Measurements from ENCODE around the gene MND1. TPM values are rescaled to one million over a fixed set of nuclear protein-coding genes. Genes with fewer than 3 reads are reported as not detected.

The MND1 gene
- total RNA-seq, 1 donor from 2014 or later: 9.7 TPM

DNA sequence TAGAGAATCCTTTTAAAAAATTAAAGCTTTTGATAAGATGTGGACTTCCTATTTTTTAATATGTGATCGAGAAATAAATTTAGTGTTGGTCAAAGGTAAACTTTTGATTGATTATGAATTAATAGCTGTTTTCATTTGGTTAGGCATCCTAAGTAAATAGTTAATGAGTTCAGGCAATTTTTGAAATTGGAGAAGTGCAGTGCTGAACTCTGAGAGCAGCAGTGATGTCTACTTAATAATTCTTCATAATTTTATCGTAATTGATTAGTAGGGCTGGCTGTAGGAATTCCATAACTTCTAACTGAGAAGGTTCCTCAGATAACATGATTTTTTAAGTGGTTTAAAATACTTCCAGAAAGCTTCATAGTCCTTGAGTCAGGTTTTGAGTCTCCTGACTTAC is 1.5 kb downstream of the MND1 start:
- no peak for DNase-seq (ENCODE audit: low spot score, unreplicated experiment)
- Mint-ChIP-seq H3K27me3 (peaks cover 12% of the 10 kb centered on the region), H3K4me3 (ENCODE audit: low read depth) (peak overlapping the region; percentile 79), H3K27ac (peak overlapping the region; percentile 85), H3K4me1 (ENCODE audit: low read depth) (peaks cover 23% of the 10 kb centered on the region), H3K9me3 (ENCODE audit: low read depth) (no peaks in the 10 kb centered on the region), H3K36me3 (ENCODE audit: insufficient read depth) (no peaks in the 10 kb centered on the region)
- TF ChIP-seq, protein P1, sequence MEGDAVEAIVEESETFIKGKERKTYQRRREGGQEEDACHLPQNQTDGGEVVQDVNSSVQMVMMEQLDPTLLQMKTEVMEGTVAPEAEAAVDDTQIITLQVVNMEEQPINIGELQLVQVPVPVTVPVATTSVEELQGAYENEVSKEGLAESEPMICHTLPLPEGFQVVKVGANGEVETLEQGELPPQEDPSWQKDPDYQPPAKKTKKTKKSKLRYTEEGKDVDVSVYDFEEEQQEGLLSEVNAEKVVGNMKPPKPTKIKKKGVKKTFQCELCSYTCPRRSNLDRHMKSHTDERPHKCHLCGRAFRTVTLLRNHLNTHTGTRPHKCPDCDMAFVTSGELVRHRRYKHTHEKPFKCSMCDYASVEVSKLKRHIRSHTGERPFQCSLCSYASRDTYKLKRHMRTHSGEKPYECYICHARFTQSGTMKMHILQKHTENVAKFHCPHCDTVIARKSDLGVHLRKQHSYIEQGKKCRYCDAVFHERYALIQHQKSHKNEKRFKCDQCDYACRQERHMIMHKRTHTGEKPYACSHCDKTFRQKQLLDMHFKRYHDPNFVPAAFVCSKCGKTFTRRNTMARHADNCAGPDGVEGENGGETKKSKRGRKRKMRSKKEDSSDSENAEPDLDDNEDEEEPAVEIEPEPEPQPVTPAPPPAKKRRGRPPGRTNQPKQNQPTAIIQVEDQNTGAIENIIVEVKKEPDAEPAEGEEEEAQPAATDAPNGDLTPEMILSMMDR (IDR thresholded peaks at IDR 0.05; ENCODE audit: unreplicated experiment): no peak

DNA sequence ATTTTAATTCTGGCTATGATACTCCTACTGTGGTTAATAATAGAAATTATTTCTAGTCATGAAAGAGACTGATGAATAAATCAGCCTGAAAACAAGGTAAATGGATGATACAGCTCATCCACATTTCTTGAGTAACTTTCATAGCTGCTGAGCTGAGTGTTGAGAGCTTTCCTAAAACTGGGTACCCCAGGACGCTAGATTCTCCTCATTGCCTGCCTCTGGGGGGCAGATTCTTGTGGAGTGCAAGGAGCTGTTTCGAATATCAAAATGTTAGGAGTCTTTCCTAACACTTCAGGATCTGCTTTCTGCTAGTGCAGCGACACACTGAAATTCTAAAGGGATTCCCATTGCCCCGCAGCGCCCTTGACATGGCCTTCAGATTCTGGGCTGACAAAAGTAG is 2.1 kb downstream of the MND1 start:
- TF ChIP-seq, protein P1 (IDR thresholded peaks at IDR 0.05; ENCODE audit: unreplicated experiment): no peak
- H3K9me3 Mint-ChIP-seq (ENCODE audit: low read depth): no peaks in the 10 kb centered on the region
- H3K27me3 Mint-ChIP-seq: peaks cover 12% of the 10 kb centered on the region
- peak overlapping the region; percentile 44 for H3K27ac Mint-ChIP-seq
- no peaks in the 10 kb centered on the region for H3K36me3 Mint-ChIP-seq (ENCODE audit: insufficient read depth)
- DNase-seq (ENCODE audit: low spot score, unreplicated experiment): no peak
- H3K4me3 Mint-ChIP-seq (ENCODE audit: low read depth): no peak overlapping the region
- peaks cover 23% of the 10 kb centered on the region for H3K4me1 Mint-ChIP-seq (ENCODE audit: low read depth)

DNA sequence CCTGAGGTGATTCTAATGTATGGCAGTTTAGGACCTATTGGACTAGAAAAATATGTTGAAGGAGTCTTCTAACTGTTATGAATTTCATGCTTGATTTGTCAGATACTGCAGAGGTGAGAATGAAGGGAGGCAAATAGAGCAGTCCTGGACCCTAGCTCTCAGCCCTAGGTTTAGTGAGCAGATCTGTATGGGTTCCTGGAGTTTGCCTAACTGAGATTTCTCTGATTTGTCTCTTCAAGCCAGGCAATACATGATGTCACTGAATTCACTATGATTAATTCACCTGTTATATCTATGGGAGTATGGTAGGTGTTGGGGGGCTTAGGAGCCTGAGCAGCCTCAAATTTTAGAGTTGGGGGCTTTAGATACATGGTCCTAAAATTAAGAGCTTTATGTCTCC is 2.6 kb downstream of the MND1 start:
- no peaks in the 10 kb centered on the region for H3K9me3 Mint-ChIP-seq (ENCODE audit: low read depth)
- no peak overlapping the region for H3K4me3 Mint-ChIP-seq (ENCODE audit: low read depth)
- peaks cover 23% of the 10 kb centered on the region for H3K4me1 Mint-ChIP-seq (ENCODE audit: low read depth)
- no peak overlapping the region for H3K27ac Mint-ChIP-seq
- no peaks in the 10 kb centered on the region for H3K36me3 Mint-ChIP-seq (ENCODE audit: insufficient read depth)
- TF ChIP-seq, protein P1 (IDR thresholded peaks at IDR 0.05; ENCODE audit: unreplicated experiment): no peak
- H3K27me3 Mint-ChIP-seq: peaks cover 12% of the 10 kb centered on the region
- no peak for DNase-seq (ENCODE audit: low spot score, unreplicated experiment)

DNA sequence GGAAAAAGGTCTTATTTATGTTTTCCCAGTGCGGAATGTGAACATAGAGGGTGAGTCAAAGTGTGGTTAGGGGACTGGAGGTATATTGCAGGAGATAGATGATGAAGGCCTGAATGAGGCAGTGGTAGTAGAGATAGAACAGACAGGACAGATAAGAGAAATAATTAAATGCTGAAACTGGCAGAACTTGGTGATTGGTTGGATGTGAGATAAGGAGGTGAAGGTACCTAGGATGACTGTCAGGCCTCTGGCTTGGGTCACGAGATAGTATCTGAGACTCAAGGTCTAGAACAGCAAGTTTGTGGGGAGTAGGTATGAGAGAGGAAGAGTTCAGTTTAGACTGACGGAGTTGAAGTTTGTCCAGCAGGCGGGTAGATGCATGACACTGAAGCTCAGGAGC is 3.5 kb downstream of the MND1 start:
- Mint-ChIP-seq H3K27ac (no peak overlapping the region), H3K36me3 (ENCODE audit: insufficient read depth) (no peaks in the 10 kb centered on the region), H3K9me3 (ENCODE audit: low read depth) (no peaks in the 10 kb centered on the region), H3K4me1 (ENCODE audit: low read depth) (peaks cover 23% of the 10 kb centered on the region), H3K4me3 (ENCODE audit: low read depth) (no peak overlapping the region), H3K27me3 (peaks cover 12% of the 10 kb centered on the region)
- TF ChIP-seq, protein P1 (IDR thresholded peaks at IDR 0.05; ENCODE audit: unreplicated experiment): no peak
- no peak for DNase-seq (ENCODE audit: low spot score, unreplicated experiment)

DNA sequence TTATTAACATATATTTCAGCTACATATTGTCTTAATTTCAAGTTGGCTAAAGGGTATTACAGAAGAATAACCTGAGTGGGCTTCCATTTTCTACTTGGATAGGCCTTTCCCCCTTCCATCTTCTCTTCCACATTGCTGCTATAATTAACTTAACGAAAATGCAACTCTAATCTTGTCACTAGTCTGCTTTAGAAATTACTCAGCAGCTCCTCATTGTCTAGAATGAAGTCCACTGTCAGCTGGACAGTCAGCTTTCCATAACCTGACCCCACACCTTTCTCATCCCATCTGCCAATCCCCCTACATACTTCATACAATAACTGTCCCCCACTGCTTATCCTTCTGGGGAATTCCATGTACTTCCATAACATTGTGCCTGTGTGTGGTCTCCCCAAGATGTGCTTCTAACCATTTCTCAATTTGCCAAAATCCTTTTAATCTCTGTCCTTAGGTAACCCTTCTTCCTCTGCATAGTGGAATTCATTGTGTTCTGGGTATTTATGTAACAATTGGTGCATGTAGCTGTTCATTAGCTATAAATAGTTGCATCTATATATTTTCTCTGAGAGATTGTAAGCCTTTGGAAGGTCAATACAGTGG is 4.8 kb downstream of the MND1 start:
- no peak for DNase-seq (ENCODE audit: low spot score, unreplicated experiment)
- peaks cover 22% of the 10 kb centered on the region for H3K4me1 Mint-ChIP-seq (ENCODE audit: low read depth)
- TF ChIP-seq, protein P1 (IDR thresholded peaks at IDR 0.05; ENCODE audit: unreplicated experiment): no peak
- H3K27ac Mint-ChIP-seq: no peak overlapping the region
- peaks cover 8% of the 10 kb centered on the region for H3K27me3 Mint-ChIP-seq
- no peak overlapping the region for H3K4me3 Mint-ChIP-seq (ENCODE audit: low read depth)
- no peaks in the 10 kb centered on the region for H3K9me3 Mint-ChIP-seq (ENCODE audit: low read depth)
- no peaks in the 10 kb centered on the region for H3K36me3 Mint-ChIP-seq (ENCODE audit: insufficient read depth)

Data from progenitor cell of endocrine pancreas (in vitro differentiated cells).